H9 (cell line): Measurements from ENCODE around the gene TBCEL. TPM values are rescaled to one million over a fixed set of nuclear protein-coding genes. Genes with fewer than 3 reads are reported as not detected.

Experiments
- DNase-seq: peaks from one replicate; pipeline ENCODE4 v3.0.0-alpha.2; 2017
- H2AFZ ChIP-seq: one replicate; pipeline ENCODE4 v1.6.1; 2013; ENCODE audit warnings: mild to moderate bottlenecking, low read length, control low read depth, moderate library complexity
- H2AK5ac ChIP-seq: 2 replicates; pipeline ENCODE4 v1.6.1; 2013; ENCODE audit warnings: low read length, control low read depth, mixed read lengths; ENCODE audit not compliant: insufficient read length
- H2BK120ac ChIP-seq: one replicate; pipeline ENCODE4 v1.6.1; 2013; ENCODE audit warnings: low read depth, mild to moderate bottlenecking, low read length, control low read depth, inconsistent platforms; ENCODE audit not compliant: poor library complexity, severe bottlenecking
- H2BK12ac ChIP-seq: 2 replicates; pipeline ENCODE4 v1.6.1; 2013; ENCODE audit warnings: low read length, control low read depth, mixed read lengths, low read depth; ENCODE audit not compliant: insufficient read length
- H2BK15ac ChIP-seq: 2 replicates; pipeline ENCODE4 v1.6.1; 2013; ENCODE audit warnings: low read depth, low read length, control low read depth
- H2BK20ac ChIP-seq: one replicate; pipeline ENCODE4 v1.6.1; 2013; ENCODE audit warnings: low read depth, mild to moderate bottlenecking, low read length, control low read depth, inconsistent platforms; ENCODE audit not compliant: poor library complexity, severe bottlenecking
- H2BK5ac ChIP-seq: 2 replicates; pipeline ENCODE4 v1.6.1; 2013; ENCODE audit warnings: low read length, control low read depth, mixed read lengths; ENCODE audit not compliant: insufficient read length
- H3K14ac ChIP-seq: 2 replicates; pipeline ENCODE4 v1.6.1; 2013; ENCODE audit warnings: low read length, control low read depth; ENCODE audit not compliant: insufficient read depth
- H3K18ac ChIP-seq: 2 replicates; pipeline ENCODE4 v1.6.1; 2013; ENCODE audit warnings: low read depth, mild to moderate bottlenecking, mixed read lengths, low read length, control low read depth; ENCODE audit not compliant: insufficient read length
- H3K23ac ChIP-seq: 2 replicates; pipeline ENCODE4 v1.6.1; 2013; ENCODE audit warnings: low read length, control low read depth, mixed read lengths, low read depth; ENCODE audit not compliant: insufficient read length
- H3K23me2 ChIP-seq: 2 replicates; pipeline ENCODE4 v1.6.1; 2013; ENCODE audit warnings: low read depth, mild to moderate bottlenecking, mixed read lengths, low read length, control low read depth; ENCODE audit not compliant: insufficient read length, poor library complexity, severe bottlenecking
- H3K27ac ChIP-seq: 2 replicates; pipeline ENCODE4 v1.5.1; 2013; ENCODE audit warnings: low read length, control low read depth, mixed read lengths, low read depth; ENCODE audit not compliant: insufficient read length
- H3K27me3 ChIP-seq: 2 replicates; pipeline ENCODE4 v1.6.1; 2013; ENCODE audit warnings: low read length, control low read depth, inconsistent platforms; ENCODE audit not compliant: insufficient read depth
- H3K4ac ChIP-seq: 2 replicates; pipeline ENCODE4 v1.6.1; 2013; ENCODE audit warnings: low read depth, mild to moderate bottlenecking, control low read depth, inconsistent platforms, low read length, moderate library complexity
- H3K4me1 ChIP-seq: 2 replicates; pipeline ENCODE4 v1.6.1; 2013; ENCODE audit warnings: low read length, control low read depth, inconsistent platforms; ENCODE audit not compliant: insufficient read depth
- H3K4me2 ChIP-seq: 2 replicates; pipeline ENCODE4 v1.6.1; 2013; ENCODE audit warnings: low read length, control low read depth, mixed read lengths; ENCODE audit not compliant: insufficient read length, insufficient read depth
- H3K56ac ChIP-seq: 2 replicates; pipeline ENCODE4 v1.6.1; 2013; ENCODE audit warnings: low read depth, mild to moderate bottlenecking, mixed read lengths, low read length, control low read depth; ENCODE audit not compliant: insufficient read length
- H3K79me1 ChIP-seq: 2 replicates; pipeline ENCODE4 v1.6.1; 2013; ENCODE audit warnings: low read depth, mild to moderate bottlenecking, moderate library complexity, low read length, control low read depth, inconsistent platforms; ENCODE audit not compliant: insufficient read depth, poor library complexity, severe bottlenecking
- H3K79me2 ChIP-seq: 2 replicates; pipeline ENCODE4 v1.6.1; 2013; ENCODE audit warnings: low read length, control low read depth, inconsistent platforms; ENCODE audit not compliant: insufficient read depth
- H3K9ac ChIP-seq: 2 replicates; pipeline ENCODE4 v1.6.1; 2013; ENCODE audit warnings: low read length, control low read depth, mixed read lengths; ENCODE audit not compliant: insufficient read length; ENCODE audit errors: extremely low read depth
- H3K9me3 ChIP-seq: one replicate; pipeline ENCODE4 v1.6.1; 2013; ENCODE audit warnings: low read depth, low read length, inconsistent platforms; ENCODE audit not compliant: control insufficient read depth
- H3T11ph ChIP-seq: one replicate; pipeline ENCODE4 v1.6.1; 2013; ENCODE audit warnings: mild to moderate bottlenecking, low read length, control low read depth, inconsistent platforms
- H4K20me1 ChIP-seq: one replicate; pipeline ENCODE4 v1.6.1; 2013; ENCODE audit not compliant: control insufficient read depth, insufficient read length, insufficient read depth
- H4K5ac ChIP-seq: 2 replicates; pipeline ENCODE4 v1.6.1; 2013; ENCODE audit warnings: low read depth, mild to moderate bottlenecking, mixed read lengths, low read length, control low read depth; ENCODE audit not compliant: insufficient read length
- H4K8ac ChIP-seq: replicated peaks from 2 replicates; pipeline ENCODE4 v1.6.1; 2013; ENCODE audit warnings: low read length, control low read depth, mixed read lengths, low read depth; ENCODE audit not compliant: insufficient read length
- H4K91ac ChIP-seq: 2 replicates; pipeline ENCODE4 v1.6.1; 2013; ENCODE audit warnings: low read depth, mild to moderate bottlenecking, moderate library complexity, mixed read lengths, low read length, control low read depth; ENCODE audit not compliant: insufficient read length
- H3K27ac Mint-ChIP-seq, 3 experiments: 2 replicates in 2 of 3; 3 replicates in 1 of 3; pipeline ENCODE4 v1.8.0; 2020 to 2021; ENCODE audit warnings: mixed read lengths in 3 of 3, mild to moderate bottlenecking in 1 of 3, moderate library complexity in 1 of 3
- H3K27me3 Mint-ChIP-seq: 2 replicates; pipeline ENCODE4 v1.8.0; 2021; ENCODE audit warnings: low read depth, mild to moderate bottlenecking, moderate library complexity, mixed read lengths
- H3K36me3 Mint-ChIP-seq, 3 experiments: 2 replicates in 2 of 3; 3 replicates in 1 of 3; pipeline ENCODE4 v1.8.0; 2020 to 2021; ENCODE audit warnings: low read depth in 3 of 3, mixed read lengths in 3 of 3; ENCODE audit not compliant: insufficient read depth in 1 of 3
- H3K4me1 Mint-ChIP-seq, 2 experiments: 2 replicates each; pipeline ENCODE4 v1.8.0; 2020; ENCODE audit warnings: mixed read lengths in 2 of 2
- H3K4me3 Mint-ChIP-seq, 2 experiments: 2 replicates in 1 of 2; 3 replicates in 1 of 2; pipeline ENCODE4 v1.8.0; 2020 to 2021; ENCODE audit warnings: mild to moderate bottlenecking in 2 of 2, mixed read lengths in 2 of 2, moderate library complexity in 1 of 2
- H3K9me3 Mint-ChIP-seq, 2 experiments: 2 replicates in 1 of 2; 3 replicates in 1 of 2; pipeline ENCODE4 v1.8.0; 2020; ENCODE audit warnings: mild to moderate bottlenecking in 2 of 2, mixed read lengths in 2 of 2, moderate library complexity in 1 of 2
- CTCF ChIP-seq: fragments of 200-600 bp; sonication (generic); conservative IDR thresholded peaks from 3 replicates; pipeline ENCODE4 v1.8.0; 2021; ENCODE audit warnings: antibody characterized with exemption, mild to moderate bottlenecking
- WGBS: extraction: QIAGEN DNeasy Blood & Tissue Kit; methylation state at CpG from one replicate; pipeline ENCODE4 v1.1.7; 2013; ENCODE audit warnings: missing lambda C conversion rate, low lambda C conversion rate, mixed read lengths; ENCODE audit not compliant: insufficient read length; ENCODE audit errors: extremely low coverage; 5-methylcytosine and 5-hydroxymethylcytosine counted together
- total RNA-seq: library from RNA; stranded (reverse); gene quantifications from 2 replicates; pipeline ENCODE4 v1.2.1, GENCODE V29; 2021

TBCEL gene
- total RNA-seq, 1 experiment from 2014 or later = 17.3 TPM

- Histone ChIP-seq H3K56ac (no peak overlapping the region), H4K8ac (no peak overlapping the region)
- no CpG with 5 or more reads among the region's 3 CpGs for WGBS
Measured at GRCh38 chr11:120978701-120979100, 45.2 kb upstream of the TBCEL start.

More at GRCh38 chr11:120978701-120979100, 45.2 kb upstream of the TBCEL start:
- H2AFZ ChIP-seq = no peak overlapping the region
- H3T11ph ChIP-seq = no peak overlapping the region
- no peak overlapping the region for H3K23ac ChIP-seq
- H3K27ac ChIP-seq = no peak overlapping the region
- no peaks in the 10 kb centered on the region for H3K9me3 Mint-ChIP-seq
- H3K18ac ChIP-seq = no peak overlapping the region
- TF ChIP-seq CTCF = no peak
- no peak overlapping the region for H4K91ac ChIP-seq
- DNase-seq = no peak
- H3K23me2 ChIP-seq = no peaks in the 10 kb centered on the region
- H3K4me2 ChIP-seq = no peak overlapping the region
- H3K27me3 Mint-ChIP-seq = peaks cover 6% of the 10 kb centered on the region
- no peak overlapping the region for H3K4me3 Mint-ChIP-seq
- H3K79me2 ChIP-seq = no peaks in the 10 kb centered on the region
- no peaks in the 10 kb centered on the region for H3K9me3 ChIP-seq
- no peak overlapping the region for H3K14ac ChIP-seq
- no peaks in the 10 kb centered on the region for H4K20me1 ChIP-seq
- H3K4me1 ChIP-seq = no peaks in the 10 kb centered on the region
- H2BK15ac ChIP-seq = no peak overlapping the region
- no peaks in the 10 kb centered on the region for H3K79me1 ChIP-seq
- H3K27me3 ChIP-seq = no peaks in the 10 kb centered on the region
- no peak overlapping the region for H2BK20ac ChIP-seq
- no peak overlapping the region for H2AK5ac ChIP-seq
- no peak overlapping the region for H3K9ac ChIP-seq
- no peak overlapping the region for H3K27ac Mint-ChIP-seq
- H2BK5ac ChIP-seq = no peak overlapping the region
- H2BK12ac ChIP-seq = no peak overlapping the region
- no peak overlapping the region for H2BK120ac ChIP-seq
- no peaks in the 10 kb centered on the region for H3K36me3 Mint-ChIP-seq
- peaks cover 8 to 9% of the 10 kb centered on the region in 2 experiments for H3K4me1 Mint-ChIP-seq
- no peak overlapping the region for H4K5ac ChIP-seq
- no peak overlapping the region for H3K4ac ChIP-seq
